GM19395 (cell line): Measurements from ENCODE around the gene C5orf46.

ENCODE experiments used
- ATAC-seq: cut with Tn5 transposase; IDR thresholded peaks from one replicate; pipeline ENCODE4 v1.9.1; 2021; ENCODE audit warnings: mild to moderate bottlenecking, moderate library complexity; ENCODE audit not compliant: unreplicated experiment

Gene C5orf46

DNA sequence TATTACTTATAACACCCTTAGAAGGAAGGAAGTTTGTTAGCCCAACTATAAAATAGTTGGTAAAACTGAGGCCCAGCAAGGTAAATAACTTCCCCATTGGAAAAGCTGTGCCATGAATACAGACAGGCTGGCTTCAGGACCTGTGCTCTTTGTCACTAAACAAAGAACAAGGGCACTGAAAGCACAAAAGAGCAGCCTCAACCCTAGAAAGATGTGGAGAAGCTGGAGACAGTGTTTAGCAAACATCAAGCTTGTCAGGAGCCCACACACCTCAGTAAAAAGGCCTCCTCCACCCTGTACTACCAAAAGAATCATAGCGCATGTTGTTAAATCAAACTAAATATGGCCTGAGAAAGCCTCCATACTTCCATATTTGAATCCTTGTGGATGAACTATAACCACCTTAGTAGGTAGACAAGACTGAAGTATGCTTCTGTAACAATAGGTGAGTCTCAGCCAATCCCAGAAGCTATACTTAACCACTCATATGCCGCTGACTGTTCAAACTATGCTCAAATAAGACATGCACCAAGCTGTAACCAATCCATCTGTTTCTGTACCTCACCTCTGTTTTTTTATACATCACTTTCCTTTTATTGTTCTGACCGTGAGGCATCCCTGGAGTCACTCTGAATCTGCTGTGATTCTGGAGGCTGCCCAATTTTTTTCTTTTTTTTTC lies 46.2 kb downstream of the C5orf46 start:
- ATAC-seq, result no peak

DNA sequence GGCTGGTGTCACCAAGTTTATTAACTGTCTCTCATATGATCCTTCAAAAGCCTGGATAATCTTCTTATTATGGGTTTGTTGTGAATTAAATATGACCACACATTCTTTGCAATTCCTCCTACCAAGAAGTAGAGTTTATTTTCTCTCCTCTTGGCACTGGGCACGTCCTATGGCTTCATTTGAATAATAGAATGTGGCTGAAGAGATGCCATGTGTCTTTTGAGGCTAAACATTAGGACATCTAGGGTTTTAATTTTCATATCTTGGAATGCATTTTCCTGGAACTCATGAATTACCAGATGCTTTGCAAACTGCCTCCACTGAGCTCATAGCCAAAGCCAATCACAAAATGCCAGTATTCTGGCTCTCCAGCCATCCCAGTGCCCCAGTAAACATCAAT lies 47.8 kb downstream of the C5orf46 start:
- ATAC-seq, result no peak

DNA sequence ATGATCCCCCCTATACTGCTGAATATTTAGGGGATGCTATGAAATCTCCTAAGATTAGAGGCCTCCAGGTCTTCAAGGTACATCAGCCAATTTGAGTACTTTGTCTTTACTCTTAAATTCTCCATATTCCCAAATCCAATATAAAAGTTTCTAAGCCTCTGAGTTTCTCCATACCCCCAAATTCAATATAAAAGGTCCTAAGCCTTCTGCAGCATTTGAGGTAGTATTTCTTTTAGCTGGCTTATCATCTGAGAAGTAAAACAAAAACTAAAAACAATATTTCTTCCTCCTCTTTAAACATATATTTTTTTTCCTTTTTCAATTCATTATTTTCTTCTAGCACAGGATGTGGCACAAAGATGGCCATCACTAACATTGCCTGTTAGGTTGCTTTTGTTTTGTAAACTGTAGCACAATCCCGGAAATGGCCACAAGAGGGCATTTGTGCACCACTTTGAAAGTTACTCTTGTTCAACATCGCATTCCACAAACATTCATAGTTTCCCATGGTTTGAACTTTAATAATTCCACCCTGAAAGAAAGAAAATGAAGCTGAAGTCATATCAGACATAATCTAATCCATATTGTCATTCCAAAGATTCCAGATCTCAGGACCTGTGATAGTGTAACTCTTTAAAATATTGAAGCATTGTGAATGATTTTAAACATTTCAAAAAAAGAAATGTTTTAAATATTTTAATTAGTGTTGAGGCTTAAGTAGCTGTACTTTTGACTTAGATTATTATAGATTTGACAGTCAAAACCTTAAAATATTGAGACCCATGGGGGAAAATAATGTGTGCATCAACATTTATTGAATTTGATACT lies 48.8 kb downstream of the C5orf46 start:
- peak; percentile 90 for ATAC-seq

DNA sequence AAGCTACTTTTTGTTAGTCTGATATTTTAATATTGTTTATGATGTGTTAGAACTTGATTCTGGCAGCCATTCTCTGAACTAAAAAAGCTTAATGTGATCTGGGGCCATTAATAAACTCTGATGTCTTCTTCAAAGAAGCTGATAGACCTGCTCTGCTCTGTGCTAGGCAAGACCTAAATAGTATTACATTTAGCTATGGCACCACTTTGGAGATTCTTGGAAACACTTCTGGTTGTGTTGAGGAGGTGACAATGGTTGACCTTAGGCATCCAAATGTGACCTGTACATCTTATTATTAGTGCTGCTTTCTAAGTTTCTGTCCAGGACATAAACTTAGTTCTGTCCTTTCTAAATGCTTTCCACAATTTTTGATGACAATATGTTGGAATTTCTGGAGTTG lies 49.5 kb downstream of the C5orf46 start:
- ATAC-seq, result no peak

DNA sequence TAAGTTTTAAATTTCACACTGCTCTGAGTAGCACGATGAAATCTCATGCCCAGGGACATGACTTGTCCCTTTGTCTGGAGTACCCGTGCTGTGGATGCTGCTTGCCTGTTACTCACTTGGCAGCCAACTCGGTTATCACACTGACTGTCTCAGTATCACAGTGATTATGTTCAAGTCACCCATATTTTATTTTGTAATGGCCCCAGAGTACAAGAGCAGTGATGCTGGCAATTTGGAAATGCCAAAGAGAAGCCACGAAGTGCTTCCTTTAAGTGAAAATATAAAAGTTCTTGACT lies 50.6 kb downstream of the C5orf46 start:
- no peak for ATAC-seq

DNA sequence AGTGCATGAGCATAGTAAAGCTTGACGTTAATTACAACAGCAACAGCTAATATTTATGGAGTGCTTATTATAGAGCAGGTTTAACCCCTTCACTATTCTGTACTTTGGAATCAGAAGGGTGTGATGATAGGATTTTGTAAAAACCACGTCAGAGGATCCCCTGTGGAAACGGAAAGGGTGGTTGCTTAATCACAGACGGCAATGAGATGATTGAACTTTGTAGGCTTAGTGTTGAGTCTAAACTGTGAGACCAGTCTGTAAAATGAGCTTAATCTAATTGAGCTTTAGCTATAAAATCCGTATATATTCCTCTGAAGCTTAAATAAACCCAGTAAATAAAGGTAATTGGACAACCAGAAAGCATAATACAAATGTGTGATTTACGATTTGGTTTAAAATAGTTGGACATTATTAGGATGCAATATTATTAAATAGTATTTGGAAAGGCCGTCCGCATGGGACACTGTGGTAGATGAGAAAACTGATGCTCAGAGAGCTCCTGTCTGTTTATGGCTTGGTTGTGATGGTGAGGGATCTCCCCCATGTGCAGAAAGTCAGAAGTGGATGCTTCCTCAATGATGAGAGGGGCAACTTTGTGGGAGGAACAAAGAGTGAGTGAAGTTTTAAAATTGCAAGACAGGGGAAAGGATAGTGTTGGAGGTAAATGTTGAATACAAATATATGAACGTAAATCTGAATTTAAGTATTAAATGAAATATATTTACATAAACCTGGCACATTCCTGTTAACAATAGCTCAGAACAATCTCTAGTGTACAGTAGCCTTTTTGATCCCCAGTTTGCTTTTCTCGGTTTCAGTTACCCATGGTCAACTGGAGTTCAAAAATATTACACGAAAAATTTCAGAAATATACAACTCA lies 51.2 kb downstream of the C5orf46 start:
- ATAC-seq, result no peak

DNA sequence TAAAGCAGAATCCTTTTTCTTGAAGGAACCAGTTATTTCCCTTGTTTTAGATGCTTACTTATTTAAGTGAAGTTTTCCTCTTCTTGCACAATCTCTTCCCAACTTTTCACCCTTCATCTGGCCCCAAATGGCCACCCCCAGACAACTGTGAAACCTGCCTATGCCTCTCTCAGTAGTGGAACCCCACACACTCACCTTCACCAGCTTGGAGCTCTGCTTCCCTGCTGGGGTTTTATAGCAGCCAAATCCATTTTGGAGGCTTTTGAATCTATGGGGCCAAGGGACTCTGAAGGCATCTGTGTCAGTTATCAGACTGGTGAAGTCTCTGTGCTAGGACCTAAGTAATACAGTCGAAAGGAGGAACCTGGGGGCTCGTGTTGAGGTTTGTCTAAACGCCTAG lies 52.0 kb downstream of the C5orf46 start:
- no peak for ATAC-seq

DNA sequence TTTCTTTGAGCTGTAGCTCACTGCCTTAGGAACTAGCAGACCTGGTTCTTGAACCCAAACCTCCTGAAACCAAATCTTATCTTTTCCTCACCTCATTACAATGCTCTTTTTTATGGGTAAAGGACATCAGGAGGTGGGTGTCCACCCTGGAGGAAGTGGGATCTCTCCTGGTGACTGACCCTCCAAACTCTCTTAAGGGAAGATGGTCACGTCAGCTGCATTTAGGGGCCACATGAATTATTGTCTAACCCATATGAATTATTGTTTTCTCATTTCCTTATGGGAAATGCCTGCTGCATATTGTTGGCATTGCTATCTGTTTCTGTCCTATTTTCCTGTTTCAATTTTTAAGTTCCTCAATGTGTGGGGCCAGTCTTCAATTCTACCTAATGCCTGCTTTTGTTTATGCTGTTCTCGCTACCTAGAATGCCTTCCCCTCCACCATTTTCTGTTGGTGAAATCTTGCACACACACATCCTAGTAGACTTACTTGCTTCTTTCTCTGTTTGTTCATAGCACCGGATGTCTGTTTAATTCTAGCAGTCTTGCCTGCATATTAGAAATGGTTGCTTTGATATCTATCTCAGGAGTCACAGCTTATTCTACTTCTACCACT lies 52.9 kb downstream of the C5orf46 start:
- ATAC-seq, result no peak

DNA sequence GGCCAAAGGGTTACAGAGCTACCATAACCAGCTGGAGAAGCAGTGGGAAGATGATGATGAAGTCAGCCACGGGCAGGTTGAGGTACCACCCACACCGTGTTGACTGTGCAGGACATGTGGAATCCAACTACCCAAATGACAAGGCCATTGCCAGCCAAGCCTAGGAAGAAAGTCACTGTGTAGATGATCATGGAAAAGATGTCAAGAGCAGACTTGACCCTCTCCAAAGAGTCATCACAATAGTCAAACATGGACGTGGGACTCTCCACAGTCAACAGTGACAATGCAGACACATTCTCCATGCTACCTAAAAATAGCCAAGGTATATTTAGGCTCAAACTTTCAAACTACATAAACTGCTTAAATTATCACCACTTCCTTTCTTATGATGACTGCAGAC lies 54.0 kb downstream of the C5orf46 start:
- ATAC-seq, result no peak

DNA sequence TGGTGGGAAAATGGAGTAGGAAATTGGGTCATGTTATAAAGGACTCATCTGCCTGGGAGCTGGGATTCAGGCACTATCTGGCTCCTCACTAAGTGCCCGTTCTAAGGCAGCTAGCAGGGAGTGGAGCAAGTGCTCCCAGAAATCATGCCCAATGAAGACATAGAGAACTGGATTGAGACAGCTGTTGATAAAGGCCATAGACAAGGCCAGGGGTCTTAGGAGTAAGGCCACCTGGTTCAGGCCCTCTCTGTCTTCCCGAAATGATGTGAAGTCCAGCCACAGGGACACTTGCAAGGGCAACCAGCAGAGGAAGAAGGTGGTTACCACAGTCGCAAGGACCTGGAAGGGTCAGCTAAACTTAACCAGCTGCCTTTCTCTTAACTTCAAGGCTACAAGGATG lies 54.8 kb downstream of the C5orf46 start:
- ATAC-seq, result no peak

DNA sequence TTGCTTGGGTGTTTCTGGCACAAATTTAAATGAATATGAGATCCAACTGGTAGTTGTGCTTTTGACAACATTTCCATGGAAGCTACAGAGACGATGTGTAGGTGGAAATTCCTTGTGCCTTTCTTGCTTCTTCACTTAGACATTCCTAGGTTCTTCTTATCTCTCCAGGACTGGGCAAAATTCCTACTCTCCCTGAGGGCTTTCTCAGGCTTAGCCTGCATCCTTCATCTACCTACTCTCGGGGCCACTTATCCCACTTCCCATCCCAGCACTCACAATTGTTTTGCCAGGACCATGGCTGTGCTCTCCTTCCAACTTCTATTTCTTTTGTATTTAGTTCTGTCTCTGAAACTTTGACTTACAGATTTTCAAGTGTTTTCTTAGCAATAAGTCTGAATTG lies 57.1 kb downstream of the C5orf46 start:
- ATAC-seq, result no peak

DNA sequence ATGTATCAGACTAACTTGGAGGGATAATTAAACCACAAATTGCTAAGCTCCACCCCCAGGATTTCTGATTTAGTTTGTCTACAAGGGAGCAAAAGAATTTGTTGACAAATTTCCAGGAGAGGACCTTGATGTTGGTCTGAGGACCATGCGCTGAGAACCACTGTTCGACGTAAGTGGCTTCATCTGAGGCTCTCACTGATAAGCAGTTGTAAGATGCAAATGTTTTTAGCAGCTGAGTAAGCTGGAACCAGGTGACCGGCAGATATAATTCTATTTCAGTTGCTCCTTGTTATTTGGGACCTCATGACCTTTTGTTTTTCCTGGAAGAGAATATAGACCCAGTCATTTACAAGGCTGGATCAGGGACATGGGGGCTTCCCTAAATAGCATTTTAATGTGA lies 60.7 kb downstream of the C5orf46 start:
- no peak for ATAC-seq

DNA sequence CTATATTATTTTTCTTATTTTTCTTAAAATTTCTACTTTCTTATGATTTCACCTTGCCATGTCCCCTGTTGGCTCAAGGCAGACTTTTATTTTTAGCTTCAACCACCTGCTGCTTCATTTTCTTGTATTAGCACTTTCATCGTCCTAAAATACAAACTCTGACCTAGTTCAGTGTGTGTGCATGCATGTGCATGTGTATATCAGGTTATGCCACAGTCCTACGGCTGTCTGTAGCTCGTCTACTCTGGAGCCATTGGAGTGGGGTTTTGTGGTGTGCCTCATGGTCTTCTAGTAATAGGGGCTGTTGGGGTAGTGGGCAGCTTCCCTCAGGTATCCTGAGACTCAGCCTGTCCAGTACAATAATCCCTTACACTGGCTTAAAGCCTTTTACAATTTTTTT lies 61.5 kb downstream of the C5orf46 start:
- ATAC-seq, result no peak

DNA sequence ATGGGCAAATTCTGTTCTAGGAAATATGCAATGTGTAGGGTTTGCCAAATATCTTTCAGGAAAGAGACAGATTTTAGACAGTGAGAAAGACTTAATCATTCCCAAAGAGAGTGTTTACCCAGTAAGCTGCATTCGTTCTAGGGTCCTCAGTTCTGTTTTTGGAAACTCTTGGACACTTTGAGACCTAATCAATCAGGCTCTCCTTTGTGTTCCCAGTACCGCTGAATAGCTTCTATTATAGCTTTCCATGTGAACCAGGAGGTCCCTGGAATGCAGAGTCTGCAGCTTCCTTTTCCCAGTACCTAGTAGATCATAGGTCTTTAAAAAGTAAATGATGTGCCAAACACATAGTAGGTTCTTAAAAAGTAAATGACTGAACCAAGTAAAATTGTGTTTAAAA lies 63.5 kb downstream of the C5orf46 start:
- no peak for ATAC-seq
